Right lobe of liver (tissue), 6 donors: ENCODE measurements around the gene ZDHHC5. TPM values are rescaled to one million over a fixed set of nuclear protein-coding genes. Genes with fewer than 3 reads are reported as not detected.

ENCODE experiments used
- ATAC-seq, 4 donors: fragments of 200-7000 bp; cut with Tn5 transposase; one replicate each; pipeline ENCODE4 v1.9.1; 2020; ENCODE audit warnings: mild to moderate bottlenecking in 4 of 4, moderate library complexity in 4 of 4
- DNase-seq, 3 donors: peaks; one replicate each; pipeline ENCODE4 v3.0.0-alpha.2; 2020
- H3K27ac ChIP-seq, 3 donors: fragments of 200-600 bp; one replicate each; pipeline ENCODE4 v1.8.0; 2022
- H3K27me3 ChIP-seq, 2 donors: fragments of 200-600 bp; one replicate each; pipeline ENCODE4 v1.8.0; 2022
- H3K36me3 ChIP-seq, 4 donors: fragments of 200-600 bp; sonication (generic) in 1 of 4; one replicate each; pipeline versions ENCODE4 v1.5.1 to v1.8.0; 2017 to 2022; ENCODE audit warnings: control low read depth in 1 of 4
- H3K4me1 ChIP-seq, 4 donors: fragments of 200-600 bp; sonication (generic) in 1 of 4; one replicate each; pipeline versions ENCODE4 v1.5.1 to v1.8.0; 2017 to 2022; ENCODE audit warnings: control low read depth in 1 of 4
- H3K4me3 ChIP-seq, 3 donors: fragments of 200-600 bp; one replicate each; pipeline ENCODE4 v1.8.0; 2022
- H3K9me3 ChIP-seq, 4 donors: fragments of 200-600 bp; sonication (generic) in 1 of 4; one replicate each; pipeline versions ENCODE4 v1.5.1 to v1.8.0; 2017 to 2022; ENCODE audit warnings: control low read depth in 1 of 4
- CTCF ChIP-seq, 4 donors: fragments of 200-600 bp in 3 of 4; fragments of 450-650 bp in 1 of 4; IDR thresholded peaks; one replicate each; pipeline versions ENCODE4 v1.5.1 to v1.8.0; 2016 to 2022; ENCODE audit warnings: antibody characterized with exemption in 4 of 4, mild to moderate bottlenecking in 2 of 4
- POLR2A ChIP-seq: fragments of 450-650 bp; IDR thresholded peaks from one replicate; pipeline ENCODE4 v1.6.1; 2017; ENCODE audit warnings: antibody characterized with exemption, mild to moderate bottlenecking
- WGBS: methylation state at CpG from one replicate; pipeline ENCODE4 v1.1.6; 2018; ENCODE audit warnings: low coverage, low lambda C conversion rate; ENCODE audit not compliant: insufficient coverage; ENCODE audit errors: missing lambda C conversion rate; 5-methylcytosine and 5-hydroxymethylcytosine counted together
- intact Hi-C, 2 donors: fragments of 100-400 bp; cut with DNase I; formaldehyde crosslinking; loops; one replicate each; pipeline versions ENCODE4 v1.11.2 to v1.14.1; 2022
- total RNA-seq, 6 experiments: library from RNA; depleted of rRNA in 2 of 6; stranded (reverse); fragments of >200 nt in 2 of 6; fragmentation: NEBNext Ultra II Directional in 3 of 6; extraction: Animal tissue kit (Norgen Biotek cat#: 25700) in 3 of 6; gene quantifications; one replicate each; pipeline versions ENCODE4 v1.1.0 to v1.2.4, GENCODE V29; 2016 to 2023
- donor health status: DM: no; HTN: yes; CAD: no.
- donor health status: DM: no; HTN: no; CAD: no.
- donor health status: DM: no; HTN: no; CAD: no.
- donor health status: DM: no; HTN: yes; CAD: no.
- donor health status: DM: no; HTN: yes; CAD: no.

The ZDHHC5 gene
- total RNA-seq, 6 experiments from 2014 or later = 27.0 to 35.7 (median 33.6) TPM

GRCh38 chr11:57659669-57660068 is 8.2 kb upstream of the ZDHHC5 start:
- TF ChIP-seq CTCF (IDR thresholded peaks at IDR 0.05) (no peak), POLR2A (no peak)
- DNase-seq (no peak), ATAC-seq (no peak)
- no peaks in the 10 kb centered on the region for H3K27me3 ChIP-seq
- peaks cover 0 to 31% (median 14%) of the 10 kb centered on the region in 4 donors for H3K36me3 ChIP-seq
- no peaks in the 10 kb centered on the region for H3K9me3 ChIP-seq
- intact Hi-C loops = no loop called here
- no peak overlapping the region for H3K4me3 ChIP-seq
- peaks cover 0 to 9% (median 2%) of the 10 kb centered on the region in 4 donors for H3K4me1 ChIP-seq
- H3K27ac ChIP-seq = no peak overlapping the region
- WGBS = 86% methylated on average over 5 of the region's 14 CpGs

- DNase-seq = no peak
- no peak for ATAC-seq
- peaks cover 0 to 31% (median 14%) of the 10 kb centered on the region in 4 donors for H3K36me3 ChIP-seq
- no peak overlapping the region for H3K27ac ChIP-seq
- no peaks in the 10 kb centered on the region for H3K9me3 ChIP-seq
- intact Hi-C loops = no loop called here
- H3K4me3 ChIP-seq = no peak overlapping the region
- TF ChIP-seq POLR2A = no peak
- peak in 1 of 4 donors; percentile 24 for TF ChIP-seq CTCF (IDR thresholded peaks at IDR 0.05)
- no peaks in the 10 kb centered on the region for H3K27me3 ChIP-seq
- H3K4me1 ChIP-seq = peaks cover 0 to 18% (median 2%) of the 10 kb centered on the region in 4 donors
- 50% methylated on average over 2 of the region's 4 CpGs for whole genome bisulfite sequencing
These were observed 5.0 kb upstream of the ZDHHC5 start for GRCh38 chr11:57662893-57663292.

GRCh38 chr11:57663975-57664374 is 3.9 kb upstream of the ZDHHC5 start:
- DNase-seq = no peak
- intact Hi-C loops = no loop called here

GRCh38 chr11:57667117-57667735 is 688 bp upstream of the ZDHHC5 start:
- peak; percentile 86 to 89 (median 88) for ATAC-seq
- Histone ChIP-seq H3K27me3 (no peaks in the 10 kb centered on the region), H3K27ac (peak overlapping the region; percentile 91 to 100 (median 97)), H3K9me3 (no peaks in the 10 kb centered on the region), H3K4me3 (peak overlapping the region; percentile 73 to 95 (median 91)), H3K4me1 (peaks cover 0 to 27% (median 0%) of the 10 kb centered on the region in 4 donors), H3K36me3 (peaks cover 0 to 7% (median 3%) of the 10 kb centered on the region in 4 donors)
- 0% methylated on average over 27 of the region's 29 CpGs for WGBS
- TF ChIP-seq POLR2A = no peak
- TF ChIP-seq CTCF (IDR thresholded peaks at IDR 0.05) = no peak
- intact Hi-C loops = no loop called here
- DNase-seq = peak; percentile 98 to 99 (median 98)

More at GRCh38 chr11:57663975-57664374, 3.9 kb upstream of the ZDHHC5 start:
- peaks cover 0 to 11% (median 0%) of the 10 kb centered on the region in 4 donors for H3K4me1 ChIP-seq
- H3K27ac ChIP-seq = no peak overlapping the region
- peaks cover 0 to 31% (median 14%) of the 10 kb centered on the region in 4 donors for H3K36me3 ChIP-seq
- WGBS = 100% methylated on average over 5 of the region's 9 CpGs
- no peak overlapping the region for H3K4me3 ChIP-seq
- TF ChIP-seq POLR2A (no peak), CTCF (IDR thresholded peaks at IDR 0.05) (no peak)
- no peaks in the 10 kb centered on the region for H3K9me3 ChIP-seq
- H3K27me3 ChIP-seq = no peaks in the 10 kb centered on the region
- no peak for ATAC-seq
